B cell (primary cell): ENCODE measurements around the gene ACTL6B. TPM values are rescaled to one million over a fixed set of nuclear protein-coding genes. Genes with fewer than 3 reads are reported as not detected.
A peak's percentile ranks its signal among the peaks of the same experiment; 100 is the strongest.

ENCODE experiments used
- ATAC-seq: fragments of 200-7000 bp; cut with Tn5 transposase; one replicate; pipeline ENCODE4 v1.10.0; 2021; ENCODE audit warnings: low read depth, mild to moderate bottlenecking, moderate number of reproducible peaks, moderate library complexity
- CTCF ChIA-PET: fragments of 350-600 bp; sonication (Branson Sonifier 250); formaldehyde crosslinking; loops from one replicate; lab custom pipeline; 2021; ENCODE audit warnings: antibody characterized with exemption, inconsistent platforms; lab: Charles Lee
- POLR2A ChIA-PET: fragments of 350-600 bp; sonication (Branson Sonifier 250); formaldehyde crosslinking; loops from one replicate; lab custom pipeline; 2021; ENCODE audit warnings: antibody characterized with exemption; lab: Charles Lee
- DNase-seq: peaks from one replicate; pipeline ENCODE4 v3.0.0; 2013
- H2AFZ ChIP-seq: 2 replicates; pipeline ENCODE4 v1.6.1; 2012; ENCODE audit warnings: mild to moderate bottlenecking, low read depth, low read length; ENCODE audit not compliant: insufficient read depth, poor library complexity, severe bottlenecking
- H3K27ac ChIP-seq, 2 donors: 1 replicate in 1 of 2; 2 replicates in 1 of 2; pipeline ENCODE4 v1.5.1; 2012 to 2013; ENCODE audit warnings: low read length in 2 of 2, mild to moderate bottlenecking in 2 of 2, moderate library complexity in 1 of 2
- H3K27me3 ChIP-seq, 4 experiments: fragments of 200-600 bp in 1 of 4; sonication (generic) in 1 of 4; replicated peaks in 1 of 4; 1 replicate in 2 of 4; 2 replicates in 2 of 4; pipeline versions ENCODE4 v1.6.1 to v1.7.0; 2013 to 2016; ENCODE audit warnings: low read length in 3 of 4, mild to moderate bottlenecking in 2 of 4, mixed read lengths in 1 of 4, moderate library complexity in 1 of 4; ENCODE audit not compliant: insufficient read depth in 4 of 4, control insufficient read depth in 3 of 4; ENCODE audit errors: control extremely low read depth in 1 of 4
- H3K36me3 ChIP-seq, 2 experiments: replicated peaks in 1 of 2; 1 replicate in 1 of 2; 2 replicates in 1 of 2; pipeline versions ENCODE4 v1.6.1 to v1.7.1; 2013; ENCODE audit warnings: low read length in 1 of 2; ENCODE audit not compliant: insufficient read depth in 2 of 2, control insufficient read depth in 1 of 2; ENCODE audit errors: control extremely low read depth in 1 of 2, extremely low read depth in 1 of 2
- H3K4me1 ChIP-seq, 2 donors: fragments of 200-600 bp in 1 of 2; sonication (generic) in 1 of 2; 1 replicate in 1 of 2; 2 replicates in 1 of 2; pipeline versions ENCODE4 v1.5.1 to v1.6.1; 2013 to 2017; ENCODE audit warnings: low read length in 2 of 2; ENCODE audit not compliant: control insufficient read depth in 2 of 2, insufficient read depth in 2 of 2
- H3K4me2 ChIP-seq: replicated peaks from 2 replicates; pipeline ENCODE3; 2012; ENCODE audit warnings: mild to moderate bottlenecking, low read depth, low read length; ENCODE audit not compliant: poor library complexity, severe bottlenecking
- H3K4me3 ChIP-seq, 5 experiments: fragments of 200-600 bp in 1 of 5; sonication (generic) in 1 of 5; 1 replicate in 3 of 5; 2 replicates in 2 of 5; pipeline versions ENCODE4 v1.5.1 to v1.7.0; 2011 to 2016; ENCODE audit warnings: low read length in 4 of 5, mild to moderate bottlenecking in 4 of 5, low read depth in 2 of 5, control low read depth in 1 of 5, moderate library complexity in 1 of 5; ENCODE audit not compliant: insufficient read depth in 1 of 5; ENCODE audit errors: control extremely low read depth in 1 of 5, extremely low read depth in 1 of 5
- H3K79me2 ChIP-seq: fragments of 200-600 bp; sonication (generic); one replicate; pipeline ENCODE4 v1.6.0; 2016; ENCODE audit warnings: low read length; ENCODE audit not compliant: control insufficient read depth, insufficient read depth
- H3K9ac ChIP-seq: fragments of 200-600 bp; sonication (generic); 2 replicates; pipeline ENCODE4 v1.6.1; 2017; ENCODE audit warnings: mild to moderate bottlenecking, low read length, moderate library complexity
- H3K9me3 ChIP-seq, 3 donors: one replicate each; pipeline versions ENCODE4 v1.6.1 to v1.7.1; 2013; ENCODE audit warnings: low read length in 2 of 3; ENCODE audit not compliant: control insufficient read depth in 2 of 3, insufficient read depth in 1 of 3; ENCODE audit errors: control extremely low read depth in 1 of 3
- H4K20me1 ChIP-seq: 2 replicates; pipeline ENCODE4 v1.6.0; 2012; ENCODE audit warnings: mild to moderate bottlenecking, low read length; ENCODE audit not compliant: insufficient read depth, control insufficient read depth, poor library complexity, severe bottlenecking
- H3K27ac Mint-ChIP-seq: one replicate; pipeline ENCODE4 v1.8.0; 2021; ENCODE audit warnings: mixed read lengths
- H3K27me3 Mint-ChIP-seq: one replicate; pipeline ENCODE4 v1.8.0; 2021; ENCODE audit warnings: mixed read lengths
- H3K4me1 Mint-ChIP-seq: one replicate; pipeline ENCODE4 v1.8.0; 2021; ENCODE audit warnings: mixed read lengths
- H3K4me3 Mint-ChIP-seq: one replicate; pipeline ENCODE4 v1.8.0; 2021; ENCODE audit warnings: mixed read lengths
- H3K9me3 Mint-ChIP-seq: one replicate; pipeline ENCODE4 v1.8.0; 2022; ENCODE audit warnings: mixed read lengths; ENCODE audit not compliant: insufficient read depth
- CTCF ChIP-seq: fragments of 200-600 bp; IDR thresholded peaks from one replicate; pipeline ENCODE4 v1.8.0; 2022; ENCODE audit warnings: antibody characterized with exemption, mild to moderate bottlenecking
- EZH2 ChIP-seq: IDR thresholded peaks from 2 replicates; pipeline ENCODE4 v1.6.1; 2012; ENCODE audit warnings: borderline replicate concordance, low read depth, mild to moderate bottlenecking, moderate library complexity, low read length; ENCODE audit not compliant: insufficient read depth, poor library complexity, severe bottlenecking
- WGBS: methylation state at CpG from one replicate; pipeline ENCODE4 v1.1.5; 2013; ENCODE audit warnings: missing lambda C conversion rate; ENCODE audit not compliant: insufficient coverage; 5-methylcytosine and 5-hydroxymethylcytosine counted together
- intact Hi-C: fragments of 100-400 bp; cut with micrococcal nuclease; formaldehyde crosslinking; loops from one replicate; pipeline ENCODE4 v1.10.0; 2022
- polyA plus RNA-seq: library from polyadenylated mRNA; depleted of rRNA; stranded (reverse); fragments of >200 nt; gene quantifications from 2 replicates; pipeline ENCODE4 v1.2.3, GENCODE V29; 2012
- total RNA-seq, 2 donors: library from RNA; stranded (reverse); fragments of 120-200 nt in 1 of 2; gene quantifications; 1 replicate in 1 of 2; 2 replicates in 1 of 2; pipeline versions ENCODE4 v1.2.3 to v1.2.4, GENCODE V29; 2013 to 2022

ACTL6B gene
- total and polyA plus RNA-seq, 2 donors (not counting 1 experiment from before 2014, with no cell fraction given), result not detected

- Mint-ChIP-seq H3K27ac (no peak overlapping the region), H3K4me3 (no peak overlapping the region), H3K9me3 (no peaks in the 10 kb centered on the region), H3K4me1 (no peaks in the 10 kb centered on the region), H3K27me3 (peaks cover 3% of the 10 kb centered on the region)
- Histone ChIP-seq H3K4me1 (no peaks in the 10 kb centered on the region), H3K9ac (no peak overlapping the region), H3K27ac (no peak overlapping the region), H3K79me2 (no peaks in the 10 kb centered on the region), H2AFZ (peak overlapping the region; percentile 19), H3K4me2 (no peak overlapping the region), H3K36me3 (no peaks in the 10 kb centered on the region), H4K20me1 (no peaks in the 10 kb centered on the region), H3K4me3 (no peak overlapping the region), H3K9me3 (no peaks in the 10 kb centered on the region), H3K27me3 (no peaks in the 10 kb centered on the region)
- ChIA-PET POLR2A (no interaction called here), CTCF (interaction anchor here (0.6 to 1.2 kb wide), 2 partner anchors 33 kb away, joined by 5 read pairs; no protein-coding TSS in a partner anchor)
- TF ChIP-seq EZH2 (no peak), CTCF (no peak)
- DNase-seq (no peak), ATAC-seq (no peak)
- intact Hi-C loops, result no loop called here
- 69% methylated on average over 15 of the region's 16 CpGs for WGBS
These were observed 11.3 kb upstream of the ACTL6B start for GRCh38 chr7:100667331-100668068.

- intact Hi-C loops, result no loop called here
- Histone ChIP-seq H2AFZ (no peak overlapping the region), H3K9ac (no peak overlapping the region), H3K36me3 (no peaks in the 10 kb centered on the region), H3K27ac (no peak overlapping the region), H3K27me3 (peaks cover 0 to 2% (median 0%) of the 10 kb centered on the region in 4 experiments), H3K4me3 (no peak overlapping the region), H3K4me2 (no peak overlapping the region), H4K20me1 (no peaks in the 10 kb centered on the region), H3K4me1 (no peaks in the 10 kb centered on the region), H3K9me3 (no peaks in the 10 kb centered on the region), H3K79me2 (no peaks in the 10 kb centered on the region)
- POLR2A ChIA-PET, result no interaction called here
- no peak overlapping the region for H3K27ac Mint-ChIP-seq
- TF ChIP-seq EZH2, result no peak
- TF ChIP-seq CTCF, result no peak
- CTCF ChIA-PET, result interaction anchor here (1.5 kb wide), 2 partner anchors 26 to 31 kb away, joined by 3 to 4 read pairs; no protein-coding TSS in a partner anchor
- H3K4me1 Mint-ChIP-seq, result no peaks in the 10 kb centered on the region
- H3K4me3 Mint-ChIP-seq, result no peak overlapping the region
- H3K27me3 Mint-ChIP-seq, result peaks cover 8% of the 10 kb centered on the region
- ATAC-seq, result no peak
- DNase-seq, result no peak
- WGBS, result 100% methylated on average over 3 of the region's 5 CpGs
- H3K9me3 Mint-ChIP-seq, result no peaks in the 10 kb centered on the region
These were observed 9.0 kb upstream of the ACTL6B start for GRCh38 chr7:100665168-100665726.
